ENCODE data around the gene HOXC11. TPM values are rescaled to one million over a fixed set of nuclear protein-coding genes. Genes with fewer than 3 reads are reported as not detected.

HOXC11 gene
- total RNA-seq, 2 experiments from 2014 or later = not detected

- POLR2A ChIA-PET = interaction anchor here (0.6 kb wide), 1 partner anchor 242 kb away, joined by 3 read pairs; no protein-coding TSS in a partner anchor
- CTCF ChIA-PET = interaction anchor here (0.6 to 7.1 kb wide), 4 partner anchors 11 to 198 kb away, joined by 3 to 80 read pairs (median 39); partner anchors contain the start of genes HOXC10 and SMUG1
These were observed 29.5 kb downstream of the HOXC11 start for GRCh38 chr12:54002278-54002914.

GRCh38 chr12:54002915-54003389 is 30.0 kb downstream of the HOXC11 start:
- ChIA-PET CTCF (interaction anchor here (0.6 to 7.1 kb wide), 6 partner anchors 12 to 197 kb away, joined by 3 to 80 read pairs (median 6); partner anchors contain the start of genes HOXC10, HOXC5 and SMUG1), POLR2A (no interaction called here)

GRCh38 chr12:54003625-54004024 is 30.7 kb downstream of the HOXC11 start:
- ChIA-PET CTCF (interaction anchor here (1.5 to 7.1 kb wide), 4 partner anchors 18 to 197 kb away, joined by 3 to 80 read pairs (median 42); partner anchors contain the start of genes HOXC5 and SMUG1), POLR2A (no interaction called here)

- POLR2A ChIA-PET = no interaction called here
- CTCF ChIA-PET = interaction anchor here (0.9 to 7.1 kb wide), 5 partner anchors 19 to 196 kb away, joined by 3 to 80 read pairs (median 8); partner anchors contain the start of genes HOXC5 and SMUG1
These were observed 31.3 kb downstream of the HOXC11 start for GRCh38 chr12:54004063-54004840.

GRCh38 chr12:54004841-54005530 is 32.1 kb downstream of the HOXC11 start:
- ChIA-PET CTCF (interaction anchor here (0.8 to 7.1 kb wide), 12 partner anchors 12 to 211 kb away, joined by 3 to 80 read pairs (median 16); partner anchors contain the start of genes HOXC10, HOXC5 and SMUG1), POLR2A (interaction anchor here (1.2 kb wide), 1 partner anchor 196 kb away, joined by 3 read pairs; no protein-coding TSS in a partner anchor)

GRCh38 chr12:54005531-54005852 is 32.6 kb downstream of the HOXC11 start:
- ChIA-PET POLR2A (interaction anchor here (1.2 kb wide), 1 partner anchor 196 kb away, joined by 3 read pairs; no protein-coding TSS in a partner anchor), CTCF (interaction anchor here (0.5 to 7.1 kb wide), 19 partner anchors 9 to 210 kb away, joined by 3 to 80 read pairs (median 4); partner anchors contain the start of genes HOXC10, HOXC5 and SMUG1)

- POLR2A ChIA-PET = interaction anchor here (1.2 kb wide), 1 partner anchor 195 kb away, joined by 3 read pairs; no protein-coding TSS in a partner anchor
- CTCF ChIA-PET = interaction anchor here (0.5 to 7.1 kb wide), 21 partner anchors 9 to 210 kb away, joined by 3 to 80 read pairs (median 4); partner anchors contain the start of genes HOXC10, HOXC5 and SMUG1
These were observed 33.1 kb downstream of the HOXC11 start for GRCh38 chr12:54005853-54006558.

- CTCF ChIA-PET = interaction anchor here (0.8 to 7.1 kb wide), 12 partner anchors 10 to 209 kb away, joined by 3 to 80 read pairs (median 14); partner anchors contain the start of genes HOXC10, HOXC5 and SMUG1
- POLR2A ChIA-PET = no interaction called here
These were observed 33.8 kb downstream of the HOXC11 start for GRCh38 chr12:54006559-54007220.

- ChIA-PET POLR2A (no interaction called here), CTCF (interaction anchor here (1.2 to 7.1 kb wide), 9 partner anchors 7 to 200 kb away, joined by 4 to 80 read pairs (median 18); partner anchors contain the start of genes HOXC5, HOXC9 and SMUG1)
These were observed 34.8 kb downstream of the HOXC11 start for GRCh38 chr12:54007538-54008259.

GRCh38 chr12:54008260-54008552 is 35.3 kb downstream of the HOXC11 start:
- POLR2A ChIA-PET = no interaction called here

GRCh38 chr12:54009171-54010052 is 36.5 kb downstream of the HOXC11 start:
- CTCF ChIA-PET = interaction anchor here (0.6 to 7.1 kb wide), 12 partner anchors 9 to 1710 kb away, joined by 3 to 80 read pairs (median 6); partner anchors contain the start of genes CALCOCO1, HOXC10, HOXC5 and HOXC9
- POLR2A ChIA-PET = no interaction called here

More at GRCh38 chr12:54008260-54008552, 35.3 kb downstream of the HOXC11 start:
- CTCF ChIA-PET = interaction anchor here (1.2 to 7.1 kb wide), 7 partner anchors 8 to 199 kb away, joined by 4 to 80 read pairs (median 11); partner anchors contain the start of genes HOXC10, HOXC5, HOXC9 and SMUG1

GRCh38 chr12:54010053-54010971 is 37.4 kb downstream of the HOXC11 start:
- POLR2A ChIA-PET = no interaction called here
- CTCF ChIA-PET = interaction anchor here (2.1 kb wide), 1 partner anchor 25 kb away, joined by 11 read pairs; the partner anchor contains the start of gene HOXC10

- ChIA-PET CTCF (interaction anchor here (0.7 kb wide), 1 partner anchor 182 kb away, joined by 7 read pairs; no protein-coding TSS in a partner anchor), POLR2A (no interaction called here)
These were observed 38.2 kb downstream of the HOXC11 start for GRCh38 chr12:54010972-54011664.
